Neutrophil (primary cell): ENCODE data around the gene YWHAG.
A peak's percentile ranks its signal among the peaks of the same experiment; 100 is the strongest.

Source experiments
- H3K27ac ChIP-seq: fragments of 200-600 bp; sonication (generic); 2 replicates; pipeline ENCODE4 v1.5.1; 2016; ENCODE audit warnings: mild to moderate bottlenecking, moderate library complexity
- H3K27me3 ChIP-seq: fragments of 200-600 bp; sonication (generic); 2 replicates; pipeline ENCODE4 v1.6.0; 2016; ENCODE audit warnings: mild to moderate bottlenecking
- H3K36me3 ChIP-seq: fragments of 200-600 bp; sonication (generic); 2 replicates; pipeline ENCODE4 v1.5.1; 2017
- H3K4me1 ChIP-seq, 2 experiments: fragments of 200-600 bp in 1 of 2; sonication (generic) in 1 of 2; 1 replicate in 1 of 2; 2 replicates in 1 of 2; pipeline versions ENCODE4 v1.5.1 to v1.6.1; 2013 to 2016; ENCODE audit warnings: low read depth in 1 of 2, low read length in 1 of 2, mild to moderate bottlenecking in 1 of 2, moderate library complexity in 1 of 2; ENCODE audit not compliant: control insufficient read depth in 1 of 2, insufficient read depth in 1 of 2
- H3K4me3 ChIP-seq, 2 experiments: fragments of 200-600 bp in 1 of 2; sonication (generic) in 1 of 2; 1 replicate in 1 of 2; 2 replicates in 1 of 2; pipeline ENCODE4 v1.5.1; 2013 to 2016; ENCODE audit warnings: low read depth in 1 of 2, low read length in 1 of 2, mild to moderate bottlenecking in 1 of 2, moderate library complexity in 1 of 2
- H3K9me3 ChIP-seq: fragments of 200-600 bp; sonication (generic); 2 replicates; pipeline ENCODE4 v1.5.1; 2016
- TF ChIP-seq, protein P1 (sequence below): fragments of 200-600 bp; sonication (generic); IDR thresholded peaks from 2 replicates; pipeline ENCODE4 v1.5.1; 2016; ENCODE audit warnings: antibody characterized with exemption

YWHAG gene

GRCh38 chr7:76359978-76360638 is 1.3 kb upstream of the YWHAG start:
- Histone ChIP-seq H3K36me3 (no peaks in the 10 kb centered on the region), H3K9me3 (no peaks in the 10 kb centered on the region), H3K27me3 (no peaks in the 10 kb centered on the region), H3K4me1 (peaks cover 42 to 45% of the 10 kb centered on the region in 2 experiments), H3K27ac (peak overlapping the region; percentile 97), H3K4me3 (peak overlapping the region; percentile 94 to 100)
- TF ChIP-seq, protein P1, sequence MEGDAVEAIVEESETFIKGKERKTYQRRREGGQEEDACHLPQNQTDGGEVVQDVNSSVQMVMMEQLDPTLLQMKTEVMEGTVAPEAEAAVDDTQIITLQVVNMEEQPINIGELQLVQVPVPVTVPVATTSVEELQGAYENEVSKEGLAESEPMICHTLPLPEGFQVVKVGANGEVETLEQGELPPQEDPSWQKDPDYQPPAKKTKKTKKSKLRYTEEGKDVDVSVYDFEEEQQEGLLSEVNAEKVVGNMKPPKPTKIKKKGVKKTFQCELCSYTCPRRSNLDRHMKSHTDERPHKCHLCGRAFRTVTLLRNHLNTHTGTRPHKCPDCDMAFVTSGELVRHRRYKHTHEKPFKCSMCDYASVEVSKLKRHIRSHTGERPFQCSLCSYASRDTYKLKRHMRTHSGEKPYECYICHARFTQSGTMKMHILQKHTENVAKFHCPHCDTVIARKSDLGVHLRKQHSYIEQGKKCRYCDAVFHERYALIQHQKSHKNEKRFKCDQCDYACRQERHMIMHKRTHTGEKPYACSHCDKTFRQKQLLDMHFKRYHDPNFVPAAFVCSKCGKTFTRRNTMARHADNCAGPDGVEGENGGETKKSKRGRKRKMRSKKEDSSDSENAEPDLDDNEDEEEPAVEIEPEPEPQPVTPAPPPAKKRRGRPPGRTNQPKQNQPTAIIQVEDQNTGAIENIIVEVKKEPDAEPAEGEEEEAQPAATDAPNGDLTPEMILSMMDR: no peak

DNA sequence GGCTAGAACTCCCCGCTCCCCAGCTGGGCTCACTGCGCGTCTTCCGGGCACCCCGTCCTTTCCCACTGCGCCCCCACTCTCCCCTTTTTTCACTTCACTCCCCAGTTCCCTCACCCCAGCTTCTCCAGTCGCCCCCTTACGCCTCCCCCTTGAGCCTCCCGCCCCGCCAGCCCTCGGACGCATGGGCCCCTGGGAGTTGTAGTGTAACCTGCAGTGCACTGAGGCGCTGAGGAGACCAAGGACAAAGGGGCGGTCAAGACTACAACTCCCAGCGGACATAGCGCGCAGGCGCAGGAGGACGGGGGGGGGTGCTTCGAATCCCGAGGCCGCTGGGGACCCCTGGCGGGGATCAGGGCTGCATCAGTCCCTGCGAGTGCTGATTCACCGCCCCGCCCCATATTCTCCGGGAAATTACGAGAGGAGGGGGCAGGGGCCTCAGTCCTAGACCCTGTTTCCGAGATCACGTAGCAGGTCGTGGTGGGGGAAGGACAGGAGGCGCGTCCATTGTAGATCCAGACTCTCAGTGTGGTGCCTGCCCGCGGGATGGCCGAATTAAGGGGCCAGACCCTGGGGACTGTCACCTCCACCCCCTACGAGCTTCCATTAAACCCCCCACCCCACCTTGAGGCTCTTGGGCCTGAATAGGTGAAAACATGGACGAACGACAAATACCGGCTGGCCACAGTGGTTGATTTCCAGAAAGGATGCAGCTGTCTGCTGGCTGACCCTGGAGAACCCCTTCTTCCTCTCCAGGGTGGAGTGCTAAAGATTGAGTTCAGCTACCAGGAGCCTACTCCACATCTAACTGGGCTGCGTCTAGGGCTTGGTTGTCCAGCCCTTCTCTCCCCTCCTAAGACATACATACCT is 553 bp upstream of the YWHAG start:
- H3K9me3 ChIP-seq: no peaks in the 10 kb centered on the region
- H3K36me3 ChIP-seq: no peaks in the 10 kb centered on the region
- peaks cover 35 to 37% of the 10 kb centered on the region in 2 experiments for H3K4me1 ChIP-seq
- TF ChIP-seq, protein P1: peak; percentile 86
- peak overlapping the region; percentile 94 to 100 for H3K4me3 ChIP-seq
- no peaks in the 10 kb centered on the region for H3K27me3 ChIP-seq
- H3K27ac ChIP-seq: peak overlapping the region; percentile 97

- peak overlapping the region; percentile 94 to 100 for H3K4me3 ChIP-seq
- TF ChIP-seq, protein P1: peak; percentile 25
- no peaks in the 10 kb centered on the region for H3K36me3 ChIP-seq
These were observed 745 bp downstream of the YWHAG start for GRCh38 chr7:76358011-76358480.

GRCh38 chr7:76357475-76358010 is 1.2 kb downstream of the YWHAG start:
- Histone ChIP-seq H3K36me3 (no peaks in the 10 kb centered on the region), H3K27me3 (no peaks in the 10 kb centered on the region), H3K4me1 (peaks cover 23 to 25% of the 10 kb centered on the region in 2 experiments), H3K27ac (peak overlapping the region; percentile 97), H3K4me3 (peak overlapping the region; percentile 94 to 100), H3K9me3 (no peaks in the 10 kb centered on the region)
- TF ChIP-seq, protein P1: no peak

More at GRCh38 chr7:76358011-76358480, 745 bp downstream of the YWHAG start:
- peaks cover 23 to 25% of the 10 kb centered on the region in 2 experiments for H3K4me1 ChIP-seq
- no peaks in the 10 kb centered on the region for H3K9me3 ChIP-seq
- no peaks in the 10 kb centered on the region for H3K27me3 ChIP-seq
- H3K27ac ChIP-seq: peak overlapping the region; percentile 97

- TF ChIP-seq, protein P1: no peak
- H3K4me1 ChIP-seq: peaks cover 23 to 25% of the 10 kb centered on the region in 2 experiments
These were observed 2.0 kb downstream of the YWHAG start for GRCh38 chr7:76356823-76357222.

More at GRCh38 chr7:76356823-76357222, 2.0 kb downstream of the YWHAG start:
- H3K9me3 ChIP-seq: no peaks in the 10 kb centered on the region
- H3K4me3 ChIP-seq: no peak overlapping the region
- H3K27ac ChIP-seq: peak overlapping the region; percentile 97
- no peaks in the 10 kb centered on the region for H3K36me3 ChIP-seq
- H3K27me3 ChIP-seq: no peaks in the 10 kb centered on the region
